ENCODE data around the gene DBH.
"Not testable (repeated sequence)": the region's sequence is repeated elsewhere in the genome, so short reads cannot be mapped to it uniquely, and the experiment has no call there.

Gene DBH

DNA sequence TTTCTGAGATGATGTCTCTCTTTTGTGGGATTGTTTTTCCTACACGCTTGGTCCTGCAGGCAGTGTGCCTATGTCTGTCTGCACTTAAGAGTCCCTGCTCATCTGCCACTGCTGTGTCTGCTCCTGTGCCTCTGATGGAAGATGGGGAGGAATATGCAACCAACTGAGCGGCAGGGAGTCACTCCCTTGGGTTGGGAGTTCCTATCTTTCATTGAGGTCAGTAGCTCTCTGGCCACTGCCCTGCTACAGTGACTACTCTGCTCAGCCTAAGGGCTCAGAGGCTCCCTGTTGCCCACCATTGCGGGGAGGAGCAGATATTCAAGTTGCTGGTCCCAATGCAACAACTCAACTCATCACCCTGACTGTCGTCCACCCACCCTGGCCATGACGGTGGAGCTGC lies 13.6 kb upstream of the DBH start:
- Histone ChIP-seq H3K4me1 (ENCODE audit: control extremely low read depth in 1 of 4, control insufficient read depth in 4 of 4, insufficient read depth in 4 of 4, low read length in 3 of 4) (peaks cover 3 to 9% (median 6%) of the 10 kb centered on the region in 4 experiments), H3K36me3 (ENCODE audit: control insufficient read depth in 4 of 4, insufficient read depth in 4 of 4, low read length in 3 of 4) (no peaks in the 10 kb centered on the region), H3K27me3 (replicated peaks in 2 of 5; ENCODE audit: control insufficient read depth in 4 of 5, insufficient read depth in 5 of 5, low read length in 4 of 5) (peaks cover 0 to 44% (median 17%) of the 10 kb centered on the region in 5 experiments), H3K9me3 (ENCODE audit: control extremely low read depth in 1 of 5, control insufficient read depth in 4 of 5, insufficient read depth in 2 of 5, low read depth in 1 of 5, low read length in 4 of 5) (peaks cover 0 to 26% (median 5%) of the 10 kb centered on the region in 5 experiments), H3K27ac (ENCODE audit: insufficient read depth in 1 of 2, low read depth in 1 of 2, low read length in 2 of 2, poor library complexity in 1 of 2, severe bottlenecking in 2 of 2) (no peak overlapping the region), H3K4me3 (ENCODE audit: control insufficient read depth in 1 of 7, extremely low read depth in 1 of 7, insufficient read depth in 4 of 7, low read depth in 2 of 7, low read length in 6 of 7) (no peak overlapping the region)
- CTCF ChIA-PET: no interaction called here
- WGBS (ENCODE audit: insufficient coverage): 90% methylated on average over 3 of the region's 5 CpGs
- DNase-seq: no peak
- POLR2A ChIA-PET: no interaction called here

DNA sequence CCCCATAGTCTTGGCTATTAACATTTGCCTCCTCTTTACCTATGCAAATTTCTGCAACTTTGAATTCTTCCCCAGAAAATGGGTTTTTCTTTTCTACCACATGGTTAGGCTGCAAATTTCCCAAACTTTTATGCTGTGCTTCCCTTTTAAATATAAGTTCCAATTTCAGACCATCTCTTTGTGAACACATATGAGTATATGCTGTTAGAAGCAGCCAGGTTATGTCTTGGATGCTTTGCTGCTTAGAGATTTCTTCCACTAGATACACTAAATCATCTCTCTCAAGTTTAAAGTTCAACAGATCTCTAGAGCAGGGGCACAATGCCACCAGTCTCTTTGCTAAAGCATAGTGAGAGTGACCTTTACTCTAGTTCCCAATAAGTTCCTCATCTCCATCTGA lies 10.2 kb upstream of the DBH start:
- CTCF ChIA-PET; H3K4me1 ChIP-seq (ENCODE audit: control extremely low read depth in 1 of 4, control insufficient read depth in 4 of 4, insufficient read depth in 4 of 4, low read length in 3 of 4); POLR2A ChIA-PET; H3K36me3 ChIP-seq (ENCODE audit: control insufficient read depth in 4 of 4, insufficient read depth in 4 of 4, low read length in 3 of 4); H3K4me3 ChIP-seq (ENCODE audit: control insufficient read depth in 1 of 7, extremely low read depth in 1 of 7, insufficient read depth in 4 of 7, low read depth in 2 of 7, low read length in 6 of 7); DNase-seq; H3K27ac ChIP-seq (ENCODE audit: insufficient read depth in 1 of 2, low read depth in 1 of 2, low read length in 2 of 2, poor library complexity in 1 of 2, severe bottlenecking in 2 of 2): not testable (repeated sequence)
- Histone ChIP-seq H3K9me3 (ENCODE audit: control extremely low read depth in 1 of 5, control insufficient read depth in 4 of 5, insufficient read depth in 2 of 5, low read depth in 1 of 5, low read length in 4 of 5) (peaks cover 0 to 26% (median 5%) of the 10 kb centered on the region in 5 experiments), H3K27me3 (replicated peaks in 2 of 5; ENCODE audit: control insufficient read depth in 4 of 5, insufficient read depth in 5 of 5, low read length in 4 of 5) (peaks cover 0 to 36% (median 8%) of the 10 kb centered on the region in 5 experiments)

DNA sequence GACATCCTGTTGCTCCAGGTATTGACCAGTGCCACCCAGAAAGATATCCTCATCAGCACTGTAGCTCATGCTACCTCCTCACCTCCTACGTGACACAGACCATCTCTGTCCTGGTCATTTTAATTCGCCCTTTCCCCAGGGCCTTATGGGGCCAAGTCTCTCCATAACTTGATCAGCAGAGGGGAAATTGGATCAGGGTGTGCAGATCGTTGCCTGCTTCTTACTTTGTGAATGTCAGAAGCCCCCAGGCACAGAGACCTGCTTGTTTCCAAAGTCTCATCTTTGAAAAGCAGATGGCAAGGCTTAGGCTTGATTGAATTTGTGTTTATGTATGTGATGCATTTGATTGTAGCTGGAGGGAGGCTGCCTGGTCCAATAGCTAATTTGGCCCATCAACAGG lies 8.8 kb upstream of the DBH start:
- Histone ChIP-seq H3K9me3 (ENCODE audit: control extremely low read depth in 1 of 5, control insufficient read depth in 4 of 5, insufficient read depth in 2 of 5, low read depth in 1 of 5, low read length in 4 of 5) (peaks cover 0 to 26% (median 5%) of the 10 kb centered on the region in 5 experiments), H3K4me1 (ENCODE audit: control extremely low read depth in 1 of 4, control insufficient read depth in 4 of 4, insufficient read depth in 4 of 4, low read length in 3 of 4) (no peaks in the 10 kb centered on the region), H3K4me3 (ENCODE audit: control insufficient read depth in 1 of 7, extremely low read depth in 1 of 7, insufficient read depth in 4 of 7, low read depth in 2 of 7, low read length in 6 of 7) (no peak overlapping the region), H3K27ac (ENCODE audit: insufficient read depth in 1 of 2, low read depth in 1 of 2, low read length in 2 of 2, poor library complexity in 1 of 2, severe bottlenecking in 2 of 2) (no peak overlapping the region), H3K27me3 (replicated peaks in 2 of 5; ENCODE audit: control insufficient read depth in 4 of 5, insufficient read depth in 5 of 5, low read length in 4 of 5) (peaks cover 0 to 27% (median 5%) of the 10 kb centered on the region in 5 experiments), H3K36me3 (ENCODE audit: control insufficient read depth in 4 of 4, insufficient read depth in 4 of 4, low read length in 3 of 4) (no peaks in the 10 kb centered on the region)
- DNase-seq: no peak
- 89% methylated on average over 3 of the region's 3 CpGs for WGBS (ENCODE audit: insufficient coverage)
- POLR2A ChIA-PET: no interaction called here
- CTCF ChIA-PET: no interaction called here

DNA sequence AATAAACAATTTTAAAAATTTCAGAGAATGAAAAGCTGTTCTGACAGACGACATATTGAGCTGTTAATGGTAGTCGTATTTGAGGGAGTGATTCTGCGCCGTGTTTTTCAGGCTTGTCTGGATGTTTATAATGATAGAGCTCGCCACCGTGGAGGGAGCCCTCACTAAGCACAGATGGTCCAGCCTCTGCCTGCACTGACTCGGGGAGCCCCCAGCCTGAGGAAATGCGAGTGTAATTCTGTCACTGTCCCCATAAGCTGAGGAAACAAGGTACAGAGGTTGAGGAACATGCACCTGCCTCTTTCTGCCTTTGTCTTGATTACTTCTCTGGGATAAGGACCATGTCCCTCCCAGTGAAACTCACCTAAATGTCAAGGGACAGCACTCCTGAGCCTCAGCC lies 7.4 kb upstream of the DBH start:
- H3K4me1 ChIP-seq (ENCODE audit: control extremely low read depth in 1 of 4, control insufficient read depth in 4 of 4, insufficient read depth in 4 of 4, low read length in 3 of 4): peaks cover 0 to 3% (median under 1%) of the 10 kb centered on the region in 4 experiments
- no peak overlapping the region for H3K27ac ChIP-seq (ENCODE audit: insufficient read depth in 1 of 2, low read depth in 1 of 2, low read length in 2 of 2, poor library complexity in 1 of 2, severe bottlenecking in 2 of 2)
- no peak overlapping the region for H3K4me3 ChIP-seq (ENCODE audit: control insufficient read depth in 1 of 7, extremely low read depth in 1 of 7, insufficient read depth in 4 of 7, low read depth in 2 of 7, low read length in 6 of 7)
- H3K27me3 ChIP-seq (replicated peaks in 2 of 5; ENCODE audit: control insufficient read depth in 4 of 5, insufficient read depth in 5 of 5, low read length in 4 of 5): peaks cover 0 to 14% (median 3%) of the 10 kb centered on the region in 5 experiments
- peaks cover 0 to 26% (median 5%) of the 10 kb centered on the region in 5 experiments for H3K9me3 ChIP-seq (ENCODE audit: control extremely low read depth in 1 of 5, control insufficient read depth in 4 of 5, insufficient read depth in 2 of 5, low read depth in 1 of 5, low read length in 4 of 5)
- CTCF ChIA-PET: no interaction called here
- H3K36me3 ChIP-seq (ENCODE audit: control insufficient read depth in 4 of 4, insufficient read depth in 4 of 4, low read length in 3 of 4): no peaks in the 10 kb centered on the region
- DNase-seq: no peak
- WGBS (ENCODE audit: insufficient coverage): 91% methylated on average over 8 of the region's 8 CpGs
- POLR2A ChIA-PET: interaction anchor here (0.9 kb wide), 1 partner anchor 20 kb away, joined by 3 read pairs; the partner anchor contains the start of gene FAM163B

DNA sequence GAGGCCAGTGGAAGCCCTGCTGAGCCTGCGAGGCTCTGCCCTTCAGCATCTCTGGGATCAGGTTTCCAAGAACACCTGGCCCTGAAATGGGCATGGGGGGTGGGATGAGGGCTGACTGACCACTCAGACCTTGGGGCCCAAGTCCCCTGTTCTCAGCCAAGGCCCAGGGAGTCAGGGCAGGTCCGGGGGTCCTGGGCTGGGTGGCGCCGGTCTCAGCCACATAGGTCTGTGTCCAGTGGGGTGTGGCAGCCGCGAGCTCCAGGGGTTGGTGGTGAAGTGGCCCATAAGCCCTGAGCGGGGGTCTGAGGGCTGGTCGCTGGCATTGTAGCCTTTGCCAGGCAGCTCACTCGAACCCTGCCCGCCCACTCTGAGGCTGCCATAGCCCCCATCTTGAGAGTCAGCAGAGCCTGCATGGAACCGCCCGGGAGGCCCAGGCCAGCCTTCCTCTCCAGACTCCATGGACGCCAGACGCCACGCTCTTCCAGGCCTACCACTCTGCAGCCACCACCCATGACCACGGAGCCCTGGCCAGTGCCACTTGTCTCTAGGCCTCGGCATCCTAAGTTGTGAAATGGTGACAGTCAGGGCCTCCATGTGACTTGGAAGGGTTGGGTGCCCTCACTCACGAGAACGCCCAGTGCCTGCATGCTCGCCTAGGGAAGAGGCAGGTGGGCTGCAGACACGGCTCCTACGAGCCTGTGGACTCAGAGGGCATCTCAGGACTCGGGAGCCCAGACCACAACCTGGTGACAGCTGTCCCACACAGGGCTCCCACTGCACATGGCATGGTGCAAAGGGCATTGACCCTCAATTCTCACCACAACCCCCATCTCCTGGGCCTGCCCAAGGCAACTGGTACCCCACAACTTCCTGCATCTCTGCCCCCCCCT lies 6.7 kb upstream of the DBH start:
- H3K9me3 ChIP-seq (ENCODE audit: control extremely low read depth in 1 of 5, control insufficient read depth in 4 of 5, insufficient read depth in 2 of 5, low read depth in 1 of 5, low read length in 4 of 5): peaks cover 0 to 26% (median 5%) of the 10 kb centered on the region in 5 experiments
- ChIA-PET POLR2A (interaction anchor here (0.7 kb wide), 1 partner anchor 87 kb away, joined by 3 read pairs; no protein-coding TSS in a partner anchor), CTCF (no interaction called here)
- no peaks in the 10 kb centered on the region for H3K36me3 ChIP-seq (ENCODE audit: control insufficient read depth in 4 of 4, insufficient read depth in 4 of 4, low read length in 3 of 4)
- H3K27ac ChIP-seq (ENCODE audit: insufficient read depth in 1 of 2, low read depth in 1 of 2, low read length in 2 of 2, poor library complexity in 1 of 2, severe bottlenecking in 2 of 2): no peak overlapping the region
- H3K27me3 ChIP-seq (replicated peaks in 2 of 5; ENCODE audit: control insufficient read depth in 4 of 5, insufficient read depth in 5 of 5, low read length in 4 of 5): peaks cover 0 to 16% (median 3%) of the 10 kb centered on the region in 5 experiments
- H3K4me1 ChIP-seq (ENCODE audit: control extremely low read depth in 1 of 4, control insufficient read depth in 4 of 4, insufficient read depth in 4 of 4, low read length in 3 of 4): peaks cover 0 to 10% (median 3%) of the 10 kb centered on the region in 4 experiments
- no peak for DNase-seq
- no peak overlapping the region for H3K4me3 ChIP-seq (ENCODE audit: control insufficient read depth in 1 of 7, extremely low read depth in 1 of 7, insufficient read depth in 4 of 7, low read depth in 2 of 7, low read length in 6 of 7)
- 97% methylated on average over 21 of the region's 23 CpGs for WGBS (ENCODE audit: insufficient coverage)

DNA sequence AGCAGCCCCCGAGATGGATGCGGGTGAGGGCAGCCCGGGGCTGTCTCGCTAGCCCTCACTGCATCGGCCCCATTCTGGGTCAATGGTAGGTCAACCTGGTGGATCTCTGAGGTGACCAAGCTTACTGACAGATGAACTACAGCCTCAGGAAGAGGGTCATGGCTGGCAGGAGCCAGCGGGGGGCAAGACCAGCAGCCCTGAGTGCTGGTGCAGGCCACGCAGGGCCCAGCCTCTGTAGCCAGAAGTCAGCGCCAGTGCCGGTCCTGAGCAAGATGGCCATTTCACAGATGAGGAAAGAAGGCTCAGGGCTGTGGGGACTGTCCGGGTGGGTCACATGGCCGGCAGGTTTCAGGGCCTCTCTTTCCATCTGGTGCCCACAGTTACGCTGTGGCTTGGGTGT lies 5.1 kb upstream of the DBH start:
- Histone ChIP-seq H3K27me3 (replicated peaks in 2 of 5; ENCODE audit: control insufficient read depth in 4 of 5, insufficient read depth in 5 of 5, low read length in 4 of 5) (peaks cover 0 to 21% (median 2%) of the 10 kb centered on the region in 5 experiments), H3K27ac (ENCODE audit: insufficient read depth in 1 of 2, low read depth in 1 of 2, low read length in 2 of 2, poor library complexity in 1 of 2, severe bottlenecking in 2 of 2) (no peak overlapping the region), H3K4me3 (ENCODE audit: control insufficient read depth in 1 of 7, extremely low read depth in 1 of 7, insufficient read depth in 4 of 7, low read depth in 2 of 7, low read length in 6 of 7) (no peak overlapping the region), H3K4me1 (ENCODE audit: control extremely low read depth in 1 of 4, control insufficient read depth in 4 of 4, insufficient read depth in 4 of 4, low read length in 3 of 4) (peaks cover 0 to 10% (median 5%) of the 10 kb centered on the region in 4 experiments), H3K9me3 (ENCODE audit: control extremely low read depth in 1 of 5, control insufficient read depth in 4 of 5, insufficient read depth in 2 of 5, low read depth in 1 of 5, low read length in 4 of 5) (peaks cover 0 to 12% (median 0%) of the 10 kb centered on the region in 5 experiments), H3K36me3 (ENCODE audit: control insufficient read depth in 4 of 4, insufficient read depth in 4 of 4, low read length in 3 of 4) (no peaks in the 10 kb centered on the region)
- CTCF ChIA-PET: no interaction called here
- DNase-seq: no peak
- WGBS (ENCODE audit: insufficient coverage): 95% methylated on average over 10 of the region's 12 CpGs
- POLR2A ChIA-PET: no interaction called here

Data from common myeloid progenitor, CD34-positive (primary cell).